HEK293 (cell line): ENCODE data around the gene CUL9.

ENCODE experiments used
- CTCF ChIA-PET: fragments of 350-600 bp; formaldehyde crosslinking; extraction: SDS; loops from one replicate; lab custom pipeline; 2021; ENCODE audit warnings: antibody characterized with exemption; lab: Yijun Ruan, JAX
- POLR2A ChIA-PET: fragments of 300-600 bp; formaldehyde crosslinking; extraction: SDS; loops from one replicate; lab custom pipeline; 2020; ENCODE audit warnings: antibody characterized with exemption, inconsistent platforms; lab: Yijun Ruan, JAX
- H3K27ac ChIP-seq: fragments of 200-500 bp; sonication (Bioruptor generic); 2 replicates; pipeline ENCODE4 v1.5.1; 2014; ENCODE audit warnings: low read depth, low read length, control low read depth, inconsistent platforms; ENCODE audit errors: extremely low read depth
- H3K36me3 ChIP-seq, 2 experiments: fragments of 200-500 bp in 1 of 2; sonication (Bioruptor generic) in 1 of 2; 1 replicate in 1 of 2; 2 replicates in 1 of 2; pipeline ENCODE4 v1.5.1; 2014 to 2017; ENCODE audit warnings: inconsistent platforms in 2 of 2, low read length in 2 of 2; ENCODE audit not compliant: control insufficient read depth in 2 of 2, insufficient read depth in 1 of 2
- H3K4me1 ChIP-seq: fragments of 200-500 bp; sonication (Bioruptor generic); 2 replicates; pipeline ENCODE4 v1.5.1; 2014; ENCODE audit warnings: mild to moderate bottlenecking, low read length, inconsistent platforms; ENCODE audit not compliant: control insufficient read depth, insufficient read depth
- H3K4me3 ChIP-seq: 2 replicates; pipeline ENCODE4 v1.5.1; 2011; ENCODE audit warnings: low read depth, mild to moderate bottlenecking, control low read depth, low read length, moderate library complexity
- H3K9me3 ChIP-seq: fragments of 200-500 bp; sonication (Bioruptor generic); 2 replicates; pipeline ENCODE4 v1.5.1; 2014; ENCODE audit warnings: low read depth, low read length, inconsistent platforms; ENCODE audit not compliant: control insufficient read depth, insufficient read depth
- EGR2 ChIP-seq: fragments of 450-650 bp; formaldehyde crosslinking; IDR thresholded peaks from 2 replicates; pipeline ENCODE4 v1.5.1; 2016; ENCODE audit warnings: low read depth, missing biosample characterization, missing genetic modification characterization
- HOXD13 ChIP-seq: sonication (generic); formaldehyde crosslinking; IDR thresholded peaks from 2 replicates; pipeline ENCODE4 v1.8.0; 2022; ENCODE audit warnings: missing genetic modification reagents, borderline replicate concordance
- KLF7 ChIP-seq: fragments of 450-650 bp; formaldehyde crosslinking; IDR thresholded peaks from 2 replicates; pipeline ENCODE4 v1.5.1; 2016; ENCODE audit warnings: missing biosample characterization, missing genetic modification characterization, borderline replicate concordance
- OVOL3 ChIP-seq: fragments of 450-650 bp; formaldehyde crosslinking; IDR thresholded peaks from 2 replicates; pipeline ENCODE4 v1.5.1; 2016; ENCODE audit warnings: missing biosample characterization, missing genetic modification characterization
- PRDM2 ChIP-seq: fragments of 450-650 bp; formaldehyde crosslinking; IDR thresholded peaks from 2 replicates; pipeline ENCODE4 v1.5.1; 2016; ENCODE audit warnings: missing biosample characterization, missing genetic modification characterization, borderline replicate concordance
- ZBTB1 ChIP-seq: fragments of 450-650 bp; formaldehyde crosslinking; IDR thresholded peaks from 2 replicates; pipeline ENCODE4 v1.5.1; 2016; ENCODE audit warnings: missing biosample characterization, missing genetic modification characterization
- ZIC2 ChIP-seq: fragments of 450-650 bp; formaldehyde crosslinking; IDR thresholded peaks from 2 replicates; pipeline ENCODE4 v1.5.1; 2016; ENCODE audit warnings: missing biosample characterization, missing genetic modification characterization
- ZNF114 ChIP-seq: fragments of 450-650 bp; formaldehyde crosslinking; IDR thresholded peaks from 2 replicates; pipeline ENCODE4 v1.5.0; 2017; ENCODE audit warnings: missing biosample characterization, missing genetic modification characterization
- ZNF121 ChIP-seq: fragments of 450-650 bp; formaldehyde crosslinking; IDR thresholded peaks from 2 replicates; pipeline ENCODE4 v1.5.1; 2016; ENCODE audit warnings: missing biosample characterization, missing genetic modification characterization
- ZNF16 ChIP-seq: fragments of 450-650 bp; formaldehyde crosslinking; IDR thresholded peaks from 2 replicates; pipeline ENCODE4 v1.5.1; 2016; ENCODE audit warnings: low read depth, missing biosample characterization, missing genetic modification characterization
- ZNF324 ChIP-seq: fragments of 450-650 bp; formaldehyde crosslinking; IDR thresholded peaks from 2 replicates; pipeline ENCODE4 v1.5.1; 2016; ENCODE audit warnings: missing biosample characterization, missing genetic modification characterization
- ZNF48 ChIP-seq: fragments of 450-650 bp; formaldehyde crosslinking; IDR thresholded peaks from 2 replicates; pipeline ENCODE4 v1.5.1; 2016; ENCODE audit warnings: missing biosample characterization, missing genetic modification characterization
- ZNF548 ChIP-seq: fragments of 450-650 bp; formaldehyde crosslinking; IDR thresholded peaks from 2 replicates; pipeline ENCODE4 v1.5.1; 2016; ENCODE audit warnings: missing biosample characterization, missing genetic modification characterization
- ZNF624 ChIP-seq: fragments of 450-650 bp; formaldehyde crosslinking; IDR thresholded peaks from 2 replicates; pipeline ENCODE4 v1.5.1; 2017; ENCODE audit warnings: missing biosample characterization, missing genetic modification characterization
- ZNF639 ChIP-seq: fragments of 450-650 bp; formaldehyde crosslinking; IDR thresholded peaks from 2 replicates; pipeline ENCODE4 v1.5.1; 2016; ENCODE audit warnings: missing biosample characterization, missing genetic modification characterization
- ZNF645 ChIP-seq: fragments of 450-650 bp; formaldehyde crosslinking; IDR thresholded peaks from 2 replicates; pipeline ENCODE4; 2016; ENCODE audit warnings: missing biosample characterization, missing genetic modification characterization
- ZNF654 ChIP-seq: fragments of 450-650 bp; formaldehyde crosslinking; IDR thresholded peaks from 2 replicates; pipeline ENCODE4 v1.5.1; 2016; ENCODE audit warnings: low read depth, missing biosample characterization, missing genetic modification characterization
- ZNF768 ChIP-seq: fragments of 450-650 bp; formaldehyde crosslinking; IDR thresholded peaks from 2 replicates; pipeline ENCODE4 v1.5.1; 2018; ENCODE audit warnings: missing biosample characterization, mild to moderate bottlenecking, missing genetic modification characterization

Gene CUL9

GRCh38 chr6:43254846-43255245 is 72.8 kb downstream of the CUL9 start:
- ChIA-PET CTCF (no interaction called here), POLR2A (no interaction called here)
- H3K36me3 ChIP-seq, result no peaks in the 10 kb centered on the region
- TF ChIP-seq ZNF324 (tag by site-specific recombination) (no peak), ZIC2 (tag by site-specific recombination) (no peak), EGR2 (tag by site-specific recombination) (no peak)
- TF ChIP-seq, all 188 proteins: peak for 0
- Histone ChIP-seq H3K27ac (no peak overlapping the region), H3K9me3 (no peaks in the 10 kb centered on the region), H3K4me1 (peaks cover 9% of the 10 kb centered on the region; the same call in 1 of the 2 replicates), H3K4me3 (no peak overlapping the region)

GRCh38 chr6:43255408-43256054 is 73.5 kb downstream of the CUL9 start:
- Histone ChIP-seq H3K9me3 (no peaks in the 10 kb centered on the region), H3K4me3 (no peak overlapping the region), H3K4me1 (peaks cover 9% of the 10 kb centered on the region; the same call in 1 of the 2 replicates), H3K36me3 (no peaks in the 10 kb centered on the region), H3K27ac (no peak overlapping the region)
- ChIA-PET POLR2A (interaction anchor here (0.6 kb wide), 2 partner anchors 31 to 261 kb away, joined by 3 to 4 read pairs; no protein-coding TSS in a partner anchor), CTCF (interaction anchor here (0.6 kb wide), 2 partner anchors 146 to 181 kb away, joined by 3 read pairs; no protein-coding TSS in a partner anchor)
- no peak for TF ChIP-seq OVOL3 (tag by site-specific recombination)
- TF ChIP-seq KLF7, result no peak
- no peak for TF ChIP-seq ZNF48 (tag by site-specific recombination)
- TF ChIP-seq ZNF624 (tag by site-specific recombination), result no peak
- TF ChIP-seq ZNF639 (tag by site-specific recombination), result no peak
- TF ChIP-seq HOXD13 (CRISPR knock-in tag), result no peak
- TF ChIP-seq ZNF768 (tag by site-specific recombination), result no peak
- no peak for TF ChIP-seq ZNF654
- TF ChIP-seq ZNF114, result no peak
- no peak for TF ChIP-seq ZNF645
- TF ChIP-seq ZBTB1, result no peak
- TF ChIP-seq ZNF548, result no peak
- no peak for TF ChIP-seq PRDM2 (tag by site-specific recombination)
- no peak for TF ChIP-seq ZNF16 (tag by site-specific recombination)
- TF ChIP-seq ZNF121 (tag by site-specific recombination), result no peak
